Stomach (tissue), 9 donors: ENCODE data around the gene DACH1. TPM values are rescaled to one million over a fixed set of nuclear protein-coding genes. Genes with fewer than 3 reads are reported as not detected.

Experiments used
- DNase-seq, 2 donors: peaks; one replicate each; pipeline versions ENCODE4 v3.0.0 to v3.0.0-alpha.2; 2013 to 2019
- H3K27ac ChIP-seq, 5 donors: fragments of 200-600 bp in 4 of 5; sonication (generic) in 4 of 5; one replicate each; pipeline ENCODE4 v1.5.1; 2013 to 2019; ENCODE audit warnings: mild to moderate bottlenecking in 1 of 5, moderate library complexity in 1 of 5
- H3K27me3 ChIP-seq, 3 donors: fragments of 200-600 bp; sonication (generic); one replicate each; pipeline ENCODE4 v1.5.1; 2017 to 2019; ENCODE audit warnings: mixed run types in 1 of 3
- H3K36me3 ChIP-seq, 4 donors: fragments of 200-600 bp; sonication (generic); 1 replicate in 3 of 4; 2 replicates in 1 of 4; pipeline ENCODE4 v1.5.1; 2016 to 2019
- H3K4me1 ChIP-seq, 4 donors: fragments of 200-600 bp; sonication (generic); one replicate each; pipeline ENCODE4 v1.5.1; 2016 to 2019
- H3K4me3 ChIP-seq, 4 donors: fragments of 200-600 bp; sonication (generic) in 3 of 4; one replicate each; pipeline ENCODE4 v1.5.1; 2016 to 2019; ENCODE audit warnings: mild to moderate bottlenecking in 1 of 4
- H3K9me3 ChIP-seq, 4 donors: fragments of 200-600 bp; sonication (generic); one replicate each; pipeline ENCODE4 v1.5.1; 2016 to 2019
- CTCF ChIP-seq, 7 experiments: fragments of 450-650 bp in 4 of 7; fragments of 200-600 bp in 3 of 7; sonication (generic) in 3 of 7; IDR thresholded peaks; one replicate each; pipeline ENCODE4 v1.5.1; 2016 to 2019; ENCODE audit warnings: antibody characterized with exemption in 7 of 7, control low read depth in 2 of 7, mild to moderate bottlenecking in 1 of 7
- EP300 ChIP-seq: sonication (generic); formaldehyde crosslinking; IDR thresholded peaks from one replicate; pipeline ENCODE4 v1.6.1; 2017; ENCODE audit warnings: antibody characterized with exemption
- POLR2A ChIP-seq, 4 donors: fragments of 450-650 bp; IDR thresholded peaks; one replicate each; pipeline ENCODE4 v1.6.1; 2016; ENCODE audit warnings: antibody characterized with exemption in 4 of 4, control low read depth in 2 of 4, mild to moderate bottlenecking in 1 of 4, moderate library complexity in 1 of 4
- POLR2AphosphoS5 ChIP-seq, 3 donors: sonication (generic); formaldehyde crosslinking; IDR thresholded peaks; one replicate each; pipeline ENCODE4 v1.6.1; 2016; ENCODE audit warnings: antibody characterized with exemption in 3 of 3
- WGBS, 5 donors: extraction: QIAGEN DNeasy Blood & Tissue Kit in 3 of 5; methylation state at CpG; one replicate each; pipeline versions ENCODE4 v1.1.5 to v1.1.7; 2013 to 2018; 5-methylcytosine and 5-hydroxymethylcytosine counted together
- intact Hi-C: fragments of 100-400 bp; cut with DNase I; formaldehyde crosslinking; loops from one replicate; pipeline ENCODE4 v1.15.1; 2023; ENCODE audit warnings: low total_unique reads
- polyA plus RNA-seq, 3 donors: library from polyadenylated mRNA; stranded (reverse); fragments of 200-250 nt; gene quantifications; one replicate each; pipeline ENCODE4 v1.2.3, GENCODE V29; 2013
- total RNA-seq, 5 donors: library from RNA; depleted of rRNA; stranded (reverse); fragments of >200 nt; gene quantifications; one replicate each; pipeline versions ENCODE4 v1.1.0 to v1.2.3, GENCODE V29; 2014 to 2016
- donor health status: healthy with polysubstance abuse.
- donor health status: Bipolar disorder and iron deficiency.
- donor health status: healthy.

Gene DACH1
- total and polyA plus RNA-seq, 8 donors, result 0.28 to 9.4 (median 2.9) TPM; not detected in 1

DNA sequence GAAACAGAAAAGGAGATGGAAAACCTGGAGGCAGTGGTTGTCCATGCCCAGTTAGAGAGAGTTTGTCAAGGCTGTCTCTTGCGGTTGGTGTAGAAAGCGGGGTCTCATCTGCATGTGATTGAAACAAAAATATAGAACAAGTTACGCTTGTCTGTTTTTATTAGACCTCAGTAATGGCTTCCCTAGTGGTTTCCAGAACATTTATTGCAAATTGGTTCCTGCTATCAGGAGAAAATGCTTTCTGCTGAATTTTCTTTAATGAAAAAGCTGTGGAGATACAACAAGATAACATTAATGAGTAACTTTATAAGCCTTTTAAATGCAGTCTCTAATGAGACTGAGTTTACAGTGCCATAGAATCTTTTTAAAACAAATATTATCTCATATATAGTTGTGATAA is 378.0 kb downstream of the DACH1 start:
- peaks cover 0 to 5% (median 0%) of the 10 kb centered on the region in 4 donors for H3K9me3 ChIP-seq
- no peak overlapping the region for H3K4me3 ChIP-seq
- no peaks in the 10 kb centered on the region for H3K36me3 ChIP-seq
- no peaks in the 10 kb centered on the region for H3K27me3 ChIP-seq
- intact Hi-C loops, result no loop called here
- no peak for DNase-seq
- no peak for TF ChIP-seq EP300
- TF ChIP-seq POLR2A (IDR thresholded peaks at IDR 0.05), result no peak
- no peak for TF ChIP-seq POLR2AphosphoS5 (IDR thresholded peaks at IDR 0.05)
- TF ChIP-seq CTCF (IDR thresholded peaks at IDR 0.05), result no peak
- no peak overlapping the region for H3K27ac ChIP-seq
- no peaks in the 10 kb centered on the region for H3K4me1 ChIP-seq
- 93 to 97% (median 96%) methylated on average over 3 of the region's 3 CpGs for WGBS, 5 donors

- H3K27ac ChIP-seq, result no peak overlapping the region
- H3K36me3 ChIP-seq, result no peaks in the 10 kb centered on the region
- H3K4me3 ChIP-seq, result no peak overlapping the region
- no peak for TF ChIP-seq POLR2A (IDR thresholded peaks at IDR 0.05)
- no peak for TF ChIP-seq POLR2AphosphoS5 (IDR thresholded peaks at IDR 0.05)
- no peak for TF ChIP-seq CTCF (IDR thresholded peaks at IDR 0.05)
- TF ChIP-seq EP300, result no peak
- H3K27me3 ChIP-seq, result no peaks in the 10 kb centered on the region
- intact Hi-C loops, result no loop called here
- no peaks in the 10 kb centered on the region for H3K4me1 ChIP-seq
- no peak for DNase-seq
- 45 to 72% (median 63%) methylated on average over 1 of the region's 1 CpG for WGBS, 5 donors
- H3K9me3 ChIP-seq, result peaks cover 0 to 5% (median 0%) of the 10 kb centered on the region in 4 donors
Measured at GRCh38 chr13:71488201-71488600, 378.8 kb downstream of the DACH1 start.

DNA sequence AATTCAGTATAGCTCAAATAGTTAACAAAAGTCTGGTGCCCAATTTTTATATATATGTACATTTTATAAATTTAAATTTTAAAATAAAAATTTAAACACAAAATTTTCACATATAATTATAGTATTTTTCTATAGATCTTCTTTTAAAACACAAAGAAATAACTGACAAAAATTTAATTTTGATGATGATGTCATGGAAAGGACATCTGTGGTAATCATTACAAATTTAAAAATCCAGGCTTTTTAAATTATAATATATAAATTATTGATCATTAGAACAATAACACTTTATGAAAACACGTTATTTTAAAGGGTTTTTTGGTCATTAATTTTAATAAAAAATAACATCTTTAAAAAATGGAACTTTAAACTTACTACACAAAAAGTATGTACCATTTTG is 381.1 kb downstream of the DACH1 start:
- 70 to 82% (median 76%) methylated on average over 1 of the region's 1 CpG for WGBS, 5 donors
- no peaks in the 10 kb centered on the region for H3K27me3 ChIP-seq
- no peaks in the 10 kb centered on the region for H3K36me3 ChIP-seq
- TF ChIP-seq CTCF (IDR thresholded peaks at IDR 0.05), result no peak
- TF ChIP-seq POLR2A (IDR thresholded peaks at IDR 0.05), result no peak
- no peak for TF ChIP-seq POLR2AphosphoS5 (IDR thresholded peaks at IDR 0.05)
- TF ChIP-seq EP300, result no peak
- no peak for DNase-seq
- intact Hi-C loops, result no loop called here
- no peaks in the 10 kb centered on the region for H3K9me3 ChIP-seq
- no peak overlapping the region for H3K27ac ChIP-seq
- no peaks in the 10 kb centered on the region for H3K4me1 ChIP-seq
- no peak overlapping the region for H3K4me3 ChIP-seq

GRCh38 chr13:71483733-71484132 is 383.3 kb downstream of the DACH1 start:
- Histone ChIP-seq H3K36me3 (no peaks in the 10 kb centered on the region), H3K27ac (no peak overlapping the region), H3K9me3 (no peaks in the 10 kb centered on the region), H3K4me3 (no peak overlapping the region), H3K27me3 (no peaks in the 10 kb centered on the region), H3K4me1 (no peaks in the 10 kb centered on the region)
- intact Hi-C loops, result no loop called here
- DNase-seq, result no peak
- TF ChIP-seq CTCF (IDR thresholded peaks at IDR 0.05) (no peak), EP300 (no peak), POLR2A (IDR thresholded peaks at IDR 0.05) (no peak), POLR2AphosphoS5 (IDR thresholded peaks at IDR 0.05) (no peak)
